Measurements from ENCODE around the gene SNAP47. TPM values are rescaled to one million over a fixed set of nuclear protein-coding genes. Genes with fewer than 3 reads are reported as not detected.

SNAP47 gene
- total RNA-seq, 1 donor from 2014 or later, result 24.2 TPM

DNA sequence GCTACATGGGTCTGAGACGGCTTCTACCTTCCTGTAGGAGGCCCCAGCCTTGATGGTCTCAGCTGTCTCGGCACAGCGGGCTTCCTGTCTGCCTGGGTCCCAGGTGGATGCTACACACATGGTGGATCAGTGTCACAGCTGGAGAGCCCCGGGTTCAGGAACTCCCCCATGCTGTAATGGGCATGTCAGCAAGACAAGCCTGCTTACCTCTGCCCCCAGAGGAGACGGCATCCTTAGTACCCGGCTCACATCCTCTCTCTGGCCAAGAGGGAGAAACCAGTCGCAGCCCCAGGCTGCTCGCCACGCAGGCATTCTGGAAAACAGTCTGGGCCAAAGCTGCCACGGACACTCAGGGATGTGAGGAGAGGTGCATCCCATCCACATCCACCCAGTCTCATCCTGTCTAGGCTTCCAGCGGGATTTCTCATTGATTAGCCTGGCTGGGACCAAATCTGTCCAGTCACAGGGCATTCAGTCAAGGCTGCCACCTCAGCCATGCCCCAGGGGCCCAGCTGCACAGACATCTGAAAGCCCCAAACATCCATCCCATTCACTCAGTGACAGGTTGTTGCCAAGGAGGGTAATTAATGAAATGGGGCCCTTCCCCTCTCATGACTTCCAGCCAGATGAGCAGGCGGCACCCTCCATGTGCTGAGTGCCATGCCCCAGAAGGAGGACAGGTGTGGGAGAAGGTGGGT lies 10.5 kb downstream of the SNAP47 start:
- H3K9me3 Mint-ChIP-seq, result no peaks in the 10 kb centered on the region
- intact Hi-C loops (cut with micrococcal nuclease), result no loop called here
- no peak for ATAC-seq (ENCODE audit: low read depth)
- ChIA-PET CTCF (no interaction called here), POLR2A (interaction anchor here (0.6 kb wide), 1 partner anchor 11 kb away, joined by 5 read pairs; no protein-coding TSS in a partner anchor)
- H3K4me3 Mint-ChIP-seq, result no peak overlapping the region
- H3K27ac Mint-ChIP-seq, result no peak overlapping the region
- H3K36me3 Mint-ChIP-seq (ENCODE audit: low read depth), result peaks cover 29% of the 10 kb centered on the region
- DNase-seq, result no peak
- TF ChIP-seq, protein P1, sequence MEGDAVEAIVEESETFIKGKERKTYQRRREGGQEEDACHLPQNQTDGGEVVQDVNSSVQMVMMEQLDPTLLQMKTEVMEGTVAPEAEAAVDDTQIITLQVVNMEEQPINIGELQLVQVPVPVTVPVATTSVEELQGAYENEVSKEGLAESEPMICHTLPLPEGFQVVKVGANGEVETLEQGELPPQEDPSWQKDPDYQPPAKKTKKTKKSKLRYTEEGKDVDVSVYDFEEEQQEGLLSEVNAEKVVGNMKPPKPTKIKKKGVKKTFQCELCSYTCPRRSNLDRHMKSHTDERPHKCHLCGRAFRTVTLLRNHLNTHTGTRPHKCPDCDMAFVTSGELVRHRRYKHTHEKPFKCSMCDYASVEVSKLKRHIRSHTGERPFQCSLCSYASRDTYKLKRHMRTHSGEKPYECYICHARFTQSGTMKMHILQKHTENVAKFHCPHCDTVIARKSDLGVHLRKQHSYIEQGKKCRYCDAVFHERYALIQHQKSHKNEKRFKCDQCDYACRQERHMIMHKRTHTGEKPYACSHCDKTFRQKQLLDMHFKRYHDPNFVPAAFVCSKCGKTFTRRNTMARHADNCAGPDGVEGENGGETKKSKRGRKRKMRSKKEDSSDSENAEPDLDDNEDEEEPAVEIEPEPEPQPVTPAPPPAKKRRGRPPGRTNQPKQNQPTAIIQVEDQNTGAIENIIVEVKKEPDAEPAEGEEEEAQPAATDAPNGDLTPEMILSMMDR (IDR thresholded peaks at IDR 0.05), result no peak
- H3K27me3 Mint-ChIP-seq, result no peaks in the 10 kb centered on the region
- peaks cover 17% of the 10 kb centered on the region for H3K4me1 Mint-ChIP-seq

DNA sequence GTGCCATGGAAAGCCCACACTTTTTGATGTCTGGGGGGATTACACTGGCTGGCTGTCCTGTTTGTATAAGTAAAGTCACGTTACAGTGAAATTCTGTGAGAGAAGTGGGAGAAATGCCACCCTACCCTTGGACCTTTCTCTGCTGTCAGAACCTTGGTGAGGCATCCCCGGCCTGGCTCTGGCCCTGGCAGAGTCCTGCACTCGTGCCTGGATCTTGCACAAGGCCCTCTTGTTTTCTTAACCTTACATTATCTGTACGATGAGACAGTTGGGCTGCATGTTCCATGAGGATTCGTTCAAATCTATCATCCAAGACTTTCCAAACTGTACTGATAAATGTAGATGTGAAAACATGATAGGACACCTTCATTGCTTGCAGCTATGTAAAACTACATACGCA lies 11.4 kb downstream of the SNAP47 start:
- Mint-ChIP-seq H3K9me3 (no peaks in the 10 kb centered on the region), H3K4me3 (no peak overlapping the region), H3K27ac (no peak overlapping the region), H3K27me3 (no peaks in the 10 kb centered on the region), H3K36me3 (ENCODE audit: low read depth) (peaks cover 37% of the 10 kb centered on the region), H3K4me1 (peaks cover 10% of the 10 kb centered on the region)
- ATAC-seq (ENCODE audit: low read depth) (no peak), DNase-seq (no peak)
- POLR2A ChIA-PET, result no interaction called here
- intact Hi-C loops (cut with micrococcal nuclease), result no loop called here
- TF ChIP-seq, protein P1 (IDR thresholded peaks at IDR 0.05), result no peak
- CTCF ChIA-PET, result no interaction called here

DNA sequence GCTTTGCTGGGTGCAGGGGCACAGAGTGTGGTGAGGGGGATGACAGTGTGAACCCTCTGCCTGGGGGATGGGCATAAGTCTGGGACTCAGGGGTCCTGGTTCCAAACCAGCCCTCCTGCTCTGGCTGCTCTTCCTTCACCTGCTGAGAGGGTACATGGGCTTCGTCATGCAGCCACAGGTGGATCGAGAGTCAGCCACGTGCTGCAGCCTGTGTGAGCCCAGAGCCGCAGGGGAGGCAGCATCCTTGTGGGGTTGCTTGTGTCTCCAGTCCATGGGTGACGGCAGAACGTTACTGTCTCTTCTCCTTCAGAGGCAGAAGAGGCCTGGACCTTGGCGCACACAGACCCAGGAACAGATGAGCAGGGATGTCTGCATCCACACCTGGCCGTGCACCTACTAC lies 12.1 kb downstream of the SNAP47 start:
- H3K4me3 Mint-ChIP-seq, result no peak overlapping the region
- DNase-seq (no peak), ATAC-seq (ENCODE audit: low read depth) (no peak)
- no peaks in the 10 kb centered on the region for H3K9me3 Mint-ChIP-seq
- CTCF ChIA-PET, result no interaction called here
- TF ChIP-seq, protein P1 (IDR thresholded peaks at IDR 0.05), result no peak
- intact Hi-C loops (cut with micrococcal nuclease), result no loop called here
- peaks cover 39% of the 10 kb centered on the region for H3K36me3 Mint-ChIP-seq (ENCODE audit: low read depth)
- no peaks in the 10 kb centered on the region for H3K27me3 Mint-ChIP-seq
- H3K27ac Mint-ChIP-seq, result no peak overlapping the region
- POLR2A ChIA-PET, result no interaction called here
- peaks cover 10% of the 10 kb centered on the region for H3K4me1 Mint-ChIP-seq

DNA sequence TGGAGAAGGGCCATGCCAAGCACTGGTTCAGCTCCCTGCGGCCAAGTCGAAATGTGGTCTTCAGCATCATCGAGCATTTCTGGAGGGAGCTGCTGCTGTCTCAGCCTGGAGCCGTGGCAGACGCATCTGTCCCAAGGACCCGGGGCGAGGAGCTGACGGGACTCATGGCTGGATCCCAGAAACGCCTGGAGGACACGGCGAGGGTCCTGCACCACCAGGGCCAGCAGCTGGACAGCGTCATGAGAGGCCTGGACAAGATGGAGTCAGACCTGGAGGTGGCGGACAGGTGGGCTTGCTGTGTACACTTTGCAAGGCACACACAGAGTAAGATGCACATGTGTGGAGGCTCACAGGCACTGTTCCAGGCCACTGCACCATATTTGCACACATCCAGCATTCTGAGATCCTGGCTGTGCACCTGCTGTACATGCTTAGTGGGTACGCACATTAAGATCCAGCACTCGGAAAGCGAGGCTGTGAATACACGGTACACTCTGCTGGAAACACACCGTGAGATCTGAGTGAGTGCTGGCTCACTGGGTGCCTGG lies 12.8 kb downstream of the SNAP47 start:
- TF ChIP-seq, protein P1 (IDR thresholded peaks at IDR 0.05), result no peak
- H3K4me1 Mint-ChIP-seq, result peaks cover 11% of the 10 kb centered on the region
- H3K4me3 Mint-ChIP-seq, result no peak overlapping the region
- H3K27ac Mint-ChIP-seq, result no peak overlapping the region
- intact Hi-C loops (cut with micrococcal nuclease), result no loop called here
- CTCF ChIA-PET, result no interaction called here
- DNase-seq (no peak), ATAC-seq (ENCODE audit: low read depth) (no peak)
- peaks cover 43% of the 10 kb centered on the region for H3K36me3 Mint-ChIP-seq (ENCODE audit: low read depth)
- H3K9me3 Mint-ChIP-seq, result no peaks in the 10 kb centered on the region
- POLR2A ChIA-PET, result no interaction called here
- H3K27me3 Mint-ChIP-seq, result no peaks in the 10 kb centered on the region

DNA sequence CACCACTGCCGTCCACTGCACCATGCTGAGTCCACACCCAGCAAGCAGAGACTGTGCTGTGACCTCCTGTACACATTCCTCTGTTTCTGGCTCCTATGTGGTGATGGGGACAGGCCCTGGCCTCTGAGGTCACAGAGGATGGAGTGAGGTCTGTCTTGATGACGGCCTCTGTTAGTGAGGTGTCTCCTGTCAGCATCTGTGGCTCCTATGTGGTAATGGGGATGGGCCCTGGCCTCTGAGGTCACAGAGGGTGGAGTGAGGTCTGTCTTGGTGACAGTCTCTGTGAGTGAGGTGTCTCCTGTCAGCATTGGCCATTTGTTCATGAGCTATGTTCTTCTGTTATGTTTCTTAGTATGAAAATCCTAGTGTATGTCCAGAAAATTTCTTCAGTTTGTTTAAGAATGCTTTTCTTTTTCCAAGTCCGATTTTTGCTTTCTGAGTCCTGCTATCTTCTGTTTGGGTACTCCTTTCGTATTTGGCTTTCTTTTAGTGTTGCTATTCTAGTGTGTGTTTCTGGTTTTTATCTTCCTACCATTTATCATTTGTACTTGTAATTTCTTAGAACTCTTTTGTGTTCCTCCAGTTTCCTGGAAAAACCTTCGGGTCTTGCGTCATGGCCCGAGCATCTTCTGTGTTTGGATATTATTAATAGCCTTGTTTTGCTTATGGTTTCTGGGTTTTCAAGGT lies 13.4 kb downstream of the SNAP47 start:
- H3K4me1 Mint-ChIP-seq, result peaks cover 11% of the 10 kb centered on the region
- intact Hi-C loops (cut with micrococcal nuclease), result no loop called here
- H3K36me3 Mint-ChIP-seq (ENCODE audit: low read depth), result peaks cover 46% of the 10 kb centered on the region

More for the DNA sequence above, 13.4 kb downstream of the SNAP47 start:
- TF ChIP-seq, protein P1 (IDR thresholded peaks at IDR 0.05), result no peak
- Mint-ChIP-seq H3K27ac (no peak overlapping the region), H3K4me3 (no peak overlapping the region), H3K9me3 (no peaks in the 10 kb centered on the region), H3K27me3 (no peaks in the 10 kb centered on the region)
- ChIA-PET CTCF (no interaction called here), POLR2A (no interaction called here)
- no peak for ATAC-seq (ENCODE audit: low read depth)
- DNase-seq, result no peak
